Measurements from ENCODE around the gene RYR1.

GRCh38 chr19:38424272-38424671 is 9.2 kb upstream of the RYR1 start:
- no peak for TF ChIP-seq CTCF (conservative IDR thresholded peaks at IDR 0.05)
- no peak for TF ChIP-seq ZFX (IDR thresholded peaks at IDR 0.05)

Measured in C4-2B (cell line).